ENCODE results near the gene ABI2.
A peak's percentile ranks its signal among the peaks of the same experiment; 100 is the strongest.
"Not testable (repeated sequence)": the region's sequence is repeated elsewhere in the genome, so short reads cannot be mapped to it uniquely, and the experiment has no call there.

The ABI2 gene

GRCh38 chr2:203327901-203328759, at the start of gene ABI2:
TSS of gene ABI2 (plus strand) at chr2:203328394. CDS start at chr2:203328515, 121 bp downstream.
- no peak for FAIRE-seq

GRCh38 chr2:203279288-203279687, 48.9 kb upstream of the ABI2 start:
- no peak for FAIRE-seq

- no peak for FAIRE-seq
Observed at GRCh38 chr2:203280428-203281064, 47.6 kb upstream of the ABI2 start.

GRCh38 chr2:203282101-203282500, 46.1 kb upstream of the ABI2 start:
- FAIRE-seq: no peak

GRCh38 chr2:203286532-203286931, 41.7 kb upstream of the ABI2 start:
- FAIRE-seq: no peak

GRCh38 chr2:203301667-203302066, 26.5 kb upstream of the ABI2 start:
- FAIRE-seq: peak; percentile 40

- FAIRE-seq: not testable (repeated sequence)
Observed at GRCh38 chr2:203302586-203302985, 25.6 kb upstream of the ABI2 start.

- FAIRE-seq: no peak
Observed at GRCh38 chr2:203310688-203311436, 17.3 kb upstream of the ABI2 start.

- FAIRE-seq: no peak
Observed at GRCh38 chr2:203326356-203326755, 1.8 kb upstream of the ABI2 start.

GRCh38 chr2:203327582-203327900, 653 bp upstream of the ABI2 start:
- FAIRE-seq: no peak

- FAIRE-seq: no peak
Observed at GRCh38 chr2:203328760-203329540, 756 bp downstream of the ABI2 start.

- FAIRE-seq: no peak
Observed at GRCh38 chr2:203330434-203330833, 2.2 kb downstream of the ABI2 start.

- no peak for FAIRE-seq
Observed at GRCh38 chr2:203338322-203338721, 10.1 kb downstream of the ABI2 start.

GRCh38 chr2:203340791-203341487, 12.7 kb downstream of the ABI2 start:
- no peak for FAIRE-seq

- no peak for FAIRE-seq
Observed at GRCh38 chr2:203341741-203342310, 13.6 kb downstream of the ABI2 start.

GRCh38 chr2:203342374-203342773, 14.2 kb downstream of the ABI2 start:
- not testable (repeated sequence) for FAIRE-seq

GRCh38 chr2:203344667-203345066, 16.5 kb downstream of the ABI2 start:
- no peak for FAIRE-seq

- no peak for FAIRE-seq
Observed at GRCh38 chr2:203346612-203347011, 18.4 kb downstream of the ABI2 start.

GRCh38 chr2:203347375-203347774, 19.2 kb downstream of the ABI2 start:
- FAIRE-seq: no peak

- peak; percentile 11 for FAIRE-seq
Observed at GRCh38 chr2:203352604-203353255, 24.5 kb downstream of the ABI2 start.

GRCh38 chr2:203354966-203355365, 26.8 kb downstream of the ABI2 start:
- no peak for FAIRE-seq

All from A204.1 (cell line).